Measurements from ENCODE around the gene TOLLIP. TPM values are rescaled to one million over a fixed set of nuclear protein-coding genes. Genes with fewer than 3 reads are reported as not detected.

Gene TOLLIP
- total RNA-seq, 6 donors from 2014 or later: 39.5 to 97.4 (median 53.4) TPM

GRCh38 chr11:1277936-1278512, 31.4 kb downstream of the TOLLIP start:
- Histone ChIP-seq H3K4me1 (peaks cover 4 to 10% (median 7%) of the 10 kb centered on the region in 4 donors), H3K27ac (no peak overlapping the region), H3K36me3 (peaks cover 12 to 80% (median 63%) of the 10 kb centered on the region in 4 donors), H3K4me3 (no peak overlapping the region), H3K27me3 (no peaks in the 10 kb centered on the region), H3K9me3 (no peaks in the 10 kb centered on the region)
- DNase-seq (peak in 1 of 2 donors; percentile 80), ATAC-seq (ENCODE audit: low FRiP score in 2 of 2) (no peak)
- TF ChIP-seq POLR2AphosphoS5 (IDR thresholded peaks at IDR 0.05): no peak
- no peak for TF ChIP-seq CTCF (IDR thresholded peaks at IDR 0.05)
- no peak for TF ChIP-seq POLR2A (IDR thresholded peaks at IDR 0.05)
- no peak for TF ChIP-seq EP300 (IDR thresholded peaks at IDR 0.05)
- WGBS, 2 donors: 95 to 96% methylated on average over 12 to 27 of the region's 27 CpGs

GRCh38 chr11:1276866-1277615, 32.4 kb downstream of the TOLLIP start:
- peaks cover 12 to 82% (median 62%) of the 10 kb centered on the region in 4 donors for H3K36me3 ChIP-seq
- H3K27ac ChIP-seq: no peak overlapping the region

GRCh38 chr11:1276041-1276790, 33.2 kb downstream of the TOLLIP start:
- DNase-seq: peak in 1 of 2 donors; percentile 69
- Histone ChIP-seq H3K36me3 (peaks cover 10 to 74% (median 56%) of the 10 kb centered on the region in 4 donors), H3K27ac (no peak overlapping the region), H3K9me3 (no peaks in the 10 kb centered on the region), H3K4me1 (no peaks in the 10 kb centered on the region), H3K27me3 (no peaks in the 10 kb centered on the region), H3K4me3 (no peak overlapping the region)
- no peak for ATAC-seq (ENCODE audit: low FRiP score in 2 of 2)
- TF ChIP-seq CTCF (IDR thresholded peaks at IDR 0.05) (no peak), POLR2A (IDR thresholded peaks at IDR 0.05) (no peak), EP300 (IDR thresholded peaks at IDR 0.05) (no peak), POLR2AphosphoS5 (IDR thresholded peaks at IDR 0.05) (no peak)
- 86 to 91% methylated on average over 10 to 21 of the region's 32 CpGs for WGBS, 2 donors

More at GRCh38 chr11:1276866-1277615, 32.4 kb downstream of the TOLLIP start:
- TF ChIP-seq POLR2A (IDR thresholded peaks at IDR 0.05): no peak
- TF ChIP-seq CTCF (IDR thresholded peaks at IDR 0.05): no peak
- TF ChIP-seq EP300 (IDR thresholded peaks at IDR 0.05): no peak
- no peak for TF ChIP-seq POLR2AphosphoS5 (IDR thresholded peaks at IDR 0.05)
- no peaks in the 10 kb centered on the region for H3K27me3 ChIP-seq
- no peaks in the 10 kb centered on the region for H3K9me3 ChIP-seq
- no peak overlapping the region for H3K4me3 ChIP-seq
- ATAC-seq (ENCODE audit: low FRiP score in 2 of 2) (no peak), DNase-seq (peak in 1 of 2 donors; percentile 69)
- 92 to 93% methylated on average over 24 to 37 of the region's 37 CpGs for WGBS, 2 donors
- H3K4me1 ChIP-seq: peaks cover 4 to 7% (median 6%) of the 10 kb centered on the region in 4 donors

GRCh38 chr11:1275021-1275420, 34.4 kb downstream of the TOLLIP start:
- 83 to 93% methylated on average over 12 to 18 of the region's 18 CpGs for WGBS, 2 donors
- TF ChIP-seq EP300 (IDR thresholded peaks at IDR 0.05) (no peak), POLR2A (IDR thresholded peaks at IDR 0.05) (no peak), CTCF (IDR thresholded peaks at IDR 0.05) (no peak), POLR2AphosphoS5 (IDR thresholded peaks at IDR 0.05) (no peak)
- DNase-seq (peak in 1 of 2 donors; percentile 71), ATAC-seq (ENCODE audit: low FRiP score in 2 of 2) (no peak)
- Histone ChIP-seq H3K9me3 (no peaks in the 10 kb centered on the region), H3K27me3 (no peaks in the 10 kb centered on the region), H3K27ac (no peak overlapping the region), H3K4me1 (no peaks in the 10 kb centered on the region), H3K36me3 (peaks cover 10 to 62% (median 44%) of the 10 kb centered on the region in 4 donors), H3K4me3 (no peak overlapping the region)
